ENCODE measurements around the gene ADAM23. TPM values are rescaled to one million over a fixed set of nuclear protein-coding genes. Genes with fewer than 3 reads are reported as not detected.

ADAM23 gene
- total RNA-seq, 1 donor from 2014 or later: 0.16 TPM

DNA sequence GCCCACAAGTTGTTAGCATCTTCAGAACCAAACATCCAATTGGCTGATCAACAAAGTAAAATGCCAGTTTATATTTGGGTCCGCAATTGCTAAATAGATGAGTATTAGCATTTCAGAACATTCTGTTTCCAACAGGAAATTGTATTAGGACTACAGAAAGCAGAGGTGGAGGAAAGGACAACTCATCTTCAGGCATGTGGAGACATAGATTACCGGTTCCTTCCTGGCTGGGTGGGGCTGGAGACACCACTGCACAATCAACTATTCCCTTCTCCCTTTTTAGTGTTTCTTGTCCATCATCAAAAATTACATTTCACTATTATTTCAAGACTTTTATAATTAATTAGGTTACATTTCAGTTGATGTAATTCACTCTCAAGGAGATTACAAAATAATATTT, 83.8 kb downstream of the ADAM23 start:
- H3K9me3 Mint-ChIP-seq: no peaks in the 10 kb centered on the region
- no peak for DNase-seq (ENCODE audit: low spot score)
- intact Hi-C loops (cut with micrococcal nuclease): no loop called here
- no peak overlapping the region for H3K27ac Mint-ChIP-seq
- H3K4me3 Mint-ChIP-seq: no peak overlapping the region
- peaks cover 21% of the 10 kb centered on the region for H3K4me1 Mint-ChIP-seq (ENCODE audit: low read depth)
- peaks cover 34% of the 10 kb centered on the region for H3K27me3 Mint-ChIP-seq (ENCODE audit: insufficient read depth)
- H3K36me3 Mint-ChIP-seq (ENCODE audit: low read depth): no peaks in the 10 kb centered on the region

DNA sequence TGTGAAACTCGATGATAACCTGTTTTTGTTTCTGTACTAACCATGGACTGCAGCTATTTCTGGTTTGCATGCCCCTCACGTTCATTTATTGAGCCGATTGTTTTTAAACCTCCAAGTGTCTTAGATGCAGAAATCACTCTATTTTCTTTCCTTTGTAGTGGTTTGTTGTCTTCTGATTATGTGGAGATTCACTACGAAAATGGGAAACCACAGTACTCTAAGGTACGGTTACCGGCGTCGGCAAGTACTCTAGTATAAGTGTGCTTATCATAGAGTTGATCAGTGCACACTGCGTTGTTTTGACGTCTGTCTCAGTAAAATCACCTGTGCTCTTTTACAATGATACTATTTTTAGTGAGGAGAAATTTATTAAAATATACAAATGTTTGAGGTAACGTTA, 87.4 kb downstream of the ADAM23 start:
- peak; percentile 20 for DNase-seq (ENCODE audit: low spot score)
- intact Hi-C loops (cut with micrococcal nuclease): no loop called here
- no peak overlapping the region for H3K27ac Mint-ChIP-seq

DNA sequence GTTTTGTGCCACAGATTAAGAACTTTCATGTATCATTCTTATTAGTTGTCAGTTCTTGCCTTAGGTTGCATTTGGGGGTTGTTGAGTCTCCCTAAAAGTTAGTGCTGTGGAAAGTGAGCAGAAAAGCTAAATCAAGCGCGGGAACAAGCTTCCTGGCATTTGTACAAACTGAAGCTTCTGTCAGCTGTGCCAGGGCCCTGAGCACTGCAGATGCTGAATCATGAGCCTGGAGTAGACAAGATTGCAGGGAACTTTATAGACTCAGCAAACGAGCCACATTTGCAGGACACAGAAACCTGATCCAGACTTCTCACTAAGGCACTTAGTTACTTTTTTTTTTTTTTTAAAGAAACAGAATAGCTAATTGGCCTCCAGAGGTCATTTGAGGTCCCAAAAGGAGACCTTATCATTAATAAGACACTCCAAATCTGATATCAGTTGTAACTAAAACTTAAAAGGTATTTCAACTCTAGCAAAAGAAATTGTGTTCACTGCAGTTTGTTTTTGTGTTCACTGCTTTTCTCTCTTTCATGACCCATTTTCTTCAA, 88.7 kb downstream of the ADAM23 start:
- Mint-ChIP-seq H3K27ac (no peak overlapping the region), H3K36me3 (ENCODE audit: low read depth) (no peaks in the 10 kb centered on the region), H3K4me3 (no peak overlapping the region), H3K9me3 (no peaks in the 10 kb centered on the region), H3K4me1 (ENCODE audit: low read depth) (peaks cover 18% of the 10 kb centered on the region), H3K27me3 (ENCODE audit: insufficient read depth) (peaks cover 48% of the 10 kb centered on the region)
- intact Hi-C loops (cut with micrococcal nuclease): no loop called here
- no peak for DNase-seq (ENCODE audit: low spot score)

More for the DNA sequence above, 87.4 kb downstream of the ADAM23 start:
- H3K27me3 Mint-ChIP-seq (ENCODE audit: insufficient read depth): peaks cover 45% of the 10 kb centered on the region
- H3K9me3 Mint-ChIP-seq: no peaks in the 10 kb centered on the region
- no peaks in the 10 kb centered on the region for H3K36me3 Mint-ChIP-seq (ENCODE audit: low read depth)
- peaks cover 15% of the 10 kb centered on the region for H3K4me1 Mint-ChIP-seq (ENCODE audit: low read depth)
- peak overlapping the region; percentile 54 for H3K4me3 Mint-ChIP-seq

DNA sequence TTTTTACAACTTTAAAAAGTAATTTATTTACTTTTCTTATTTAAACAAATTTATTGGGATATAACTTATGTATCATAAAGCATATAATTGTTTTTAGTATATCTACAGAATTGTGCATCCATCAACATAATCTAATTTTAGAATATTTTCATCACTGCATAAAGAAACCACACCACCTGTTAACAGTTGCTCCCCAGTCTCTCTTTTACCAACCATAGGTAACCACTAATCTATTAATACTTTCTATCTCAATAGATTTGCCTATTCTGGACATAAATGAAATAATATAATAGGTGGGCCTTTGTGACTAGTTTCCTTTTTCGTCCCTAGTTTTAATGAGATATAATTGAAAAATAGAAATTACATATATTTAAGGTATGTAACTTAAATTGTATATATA, 90.6 kb downstream of the ADAM23 start:
- H3K36me3 Mint-ChIP-seq (ENCODE audit: low read depth): no peaks in the 10 kb centered on the region
- intact Hi-C loops (cut with micrococcal nuclease): no loop called here
- H3K9me3 Mint-ChIP-seq: no peaks in the 10 kb centered on the region
- H3K27me3 Mint-ChIP-seq (ENCODE audit: insufficient read depth): peaks cover 40% of the 10 kb centered on the region
- no peak for DNase-seq (ENCODE audit: low spot score)
- H3K4me1 Mint-ChIP-seq (ENCODE audit: low read depth): peaks cover 20% of the 10 kb centered on the region
- no peak overlapping the region for H3K27ac Mint-ChIP-seq
- no peak overlapping the region for H3K4me3 Mint-ChIP-seq

DNA sequence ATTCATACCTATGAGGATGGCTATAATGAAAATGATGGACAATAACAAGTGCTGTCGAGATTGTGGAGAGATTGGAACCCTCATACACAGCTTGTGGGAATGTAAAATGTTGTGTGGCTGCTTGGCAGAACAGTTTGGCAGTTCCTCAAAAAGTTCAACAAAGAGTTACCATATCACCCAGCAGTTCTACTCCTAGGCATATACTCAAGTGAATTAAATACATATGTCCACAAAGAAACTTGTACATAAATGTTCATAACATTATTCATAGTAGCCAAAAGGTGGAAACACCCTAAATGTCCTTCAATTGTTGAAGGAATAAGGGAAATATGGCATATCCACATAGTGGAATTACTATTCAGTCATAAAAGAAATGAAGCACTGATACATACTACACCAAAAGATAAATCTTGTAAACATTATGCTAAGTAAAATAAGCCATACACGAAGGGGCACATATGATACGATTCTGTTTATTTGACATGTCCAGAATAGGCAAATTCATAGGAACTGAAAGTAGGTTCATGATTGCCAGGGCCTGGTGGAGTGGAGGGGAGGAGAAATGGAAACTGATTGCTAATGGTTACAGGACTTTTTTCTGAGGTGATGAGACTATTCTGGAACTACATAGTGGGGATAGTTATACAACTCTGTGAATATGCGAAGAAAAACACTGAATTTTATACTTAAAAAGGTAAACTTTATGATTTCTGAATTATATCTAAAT, 92.1 kb downstream of the ADAM23 start:
- Mint-ChIP-seq H3K9me3 (no peaks in the 10 kb centered on the region), H3K4me3 (no peak overlapping the region), H3K27ac (no peak overlapping the region), H3K27me3 (ENCODE audit: insufficient read depth) (peaks cover 36% of the 10 kb centered on the region), H3K36me3 (ENCODE audit: low read depth) (no peaks in the 10 kb centered on the region), H3K4me1 (ENCODE audit: low read depth) (peaks cover 17% of the 10 kb centered on the region)
- no peak for DNase-seq (ENCODE audit: low spot score)
- intact Hi-C loops (cut with micrococcal nuclease): no loop called here

DNA sequence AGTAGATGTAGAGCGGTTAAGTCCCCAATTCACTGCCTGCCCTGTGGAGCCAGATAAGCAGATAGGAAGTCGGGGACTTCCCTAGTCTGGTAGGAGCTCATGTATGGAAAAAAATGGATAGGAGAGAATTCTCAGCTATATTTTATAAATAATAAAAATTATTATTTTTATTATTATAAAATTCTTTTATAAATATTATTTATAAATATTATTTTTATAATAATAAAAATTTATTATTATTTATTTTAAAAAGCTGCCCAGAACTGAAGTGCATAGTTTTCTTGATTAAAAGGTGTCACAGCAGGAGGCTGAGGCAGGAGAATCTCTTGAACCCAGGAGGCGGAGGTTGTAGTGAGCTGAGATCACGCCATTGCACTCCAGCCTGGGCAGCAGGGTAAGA, 97.4 kb downstream of the ADAM23 start:
- DNase-seq (ENCODE audit: low spot score): no peak
- intact Hi-C loops (cut with micrococcal nuclease): no loop called here
- Mint-ChIP-seq H3K27me3 (ENCODE audit: insufficient read depth) (peaks cover 10% of the 10 kb centered on the region), H3K4me3 (no peak overlapping the region), H3K4me1 (ENCODE audit: low read depth) (peaks cover 11% of the 10 kb centered on the region), H3K36me3 (ENCODE audit: low read depth) (no peaks in the 10 kb centered on the region), H3K9me3 (no peaks in the 10 kb centered on the region), H3K27ac (no peak overlapping the region)

DNA sequence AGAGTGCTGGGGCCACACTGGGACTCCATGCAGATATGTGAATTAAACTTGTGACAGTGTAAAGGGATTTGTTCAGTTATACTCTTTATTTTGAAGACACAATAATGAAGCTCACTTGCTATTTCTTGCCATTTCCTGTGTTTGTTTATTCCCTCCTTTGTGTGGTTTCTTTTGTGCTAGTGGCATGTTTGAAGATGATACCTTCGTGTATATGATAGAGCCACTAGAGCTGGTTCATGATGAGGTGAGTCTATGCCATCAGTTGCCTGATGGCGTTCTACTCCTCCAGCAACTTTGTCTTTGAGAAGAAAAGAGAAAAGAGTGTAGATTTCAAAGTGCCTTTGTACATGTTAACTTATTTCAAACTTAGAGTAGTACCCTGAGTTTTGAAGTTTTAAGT, 99.7 kb downstream of the ADAM23 start:
- no peak overlapping the region for H3K4me3 Mint-ChIP-seq

DNA sequence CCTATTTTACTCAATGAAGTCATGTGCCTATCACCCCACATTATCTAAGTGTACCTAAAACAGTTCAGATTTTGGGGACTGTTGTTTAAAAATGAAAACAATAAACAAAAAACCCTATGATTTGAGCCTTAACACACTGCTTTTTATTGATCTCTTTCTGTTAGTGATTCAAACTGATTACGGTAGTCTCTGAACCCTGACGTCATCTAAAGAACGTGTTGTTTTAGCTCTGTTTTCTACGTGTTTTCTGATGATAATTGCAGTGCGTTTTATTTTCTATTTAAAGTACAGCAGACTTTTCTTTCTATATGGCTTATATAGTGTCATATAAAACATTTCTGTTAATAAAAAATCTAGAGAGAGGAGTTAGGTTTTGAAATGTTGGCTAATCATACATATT, 105.1 kb downstream of the ADAM23 start:
- Mint-ChIP-seq H3K27me3 (ENCODE audit: insufficient read depth) (peaks cover 9% of the 10 kb centered on the region), H3K4me1 (ENCODE audit: low read depth) (no peaks in the 10 kb centered on the region), H3K9me3 (no peaks in the 10 kb centered on the region), H3K27ac (no peak overlapping the region), H3K36me3 (ENCODE audit: low read depth) (no peaks in the 10 kb centered on the region), H3K4me3 (no peak overlapping the region)
- DNase-seq (ENCODE audit: low spot score): no peak
- intact Hi-C loops (cut with micrococcal nuclease): no loop called here

More for the DNA sequence above, 99.7 kb downstream of the ADAM23 start:
- peaks cover 6% of the 10 kb centered on the region for H3K27me3 Mint-ChIP-seq (ENCODE audit: insufficient read depth)
- no peak overlapping the region for H3K27ac Mint-ChIP-seq
- no peaks in the 10 kb centered on the region for H3K9me3 Mint-ChIP-seq
- H3K36me3 Mint-ChIP-seq (ENCODE audit: low read depth): no peaks in the 10 kb centered on the region
- no peak for DNase-seq (ENCODE audit: low spot score)
- H3K4me1 Mint-ChIP-seq (ENCODE audit: low read depth): peaks cover 6% of the 10 kb centered on the region
- intact Hi-C loops (cut with micrococcal nuclease): no loop called here

DNA sequence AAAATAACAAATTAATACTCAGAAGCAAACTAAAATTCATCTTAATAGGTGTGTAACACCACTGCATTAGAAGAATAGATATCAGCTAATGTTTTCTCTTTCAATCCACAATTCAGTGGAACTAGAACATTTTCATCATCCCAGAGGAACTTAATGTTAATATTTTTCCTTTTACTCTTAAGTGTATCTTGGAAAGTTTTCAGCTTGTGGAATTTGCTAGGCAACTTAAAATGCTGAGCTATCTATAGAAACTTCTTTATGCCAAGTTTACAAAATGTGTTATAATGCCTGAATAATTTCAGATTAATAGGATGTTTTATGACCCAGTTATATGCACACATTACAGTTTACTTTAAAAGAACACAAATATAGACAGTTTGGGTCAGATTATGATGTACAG, 112.4 kb downstream of the ADAM23 start:
- peaks cover 11% of the 10 kb centered on the region for H3K4me1 Mint-ChIP-seq (ENCODE audit: low read depth)
- H3K4me3 Mint-ChIP-seq: no peak overlapping the region
- intact Hi-C loops (cut with micrococcal nuclease): loop anchor here (1.0 to 5.0 kb wide), 3 partner anchors 38 to 920 kb away; no protein-coding TSS in a partner anchor
- H3K36me3 Mint-ChIP-seq (ENCODE audit: low read depth): no peaks in the 10 kb centered on the region
- no peaks in the 10 kb centered on the region for H3K9me3 Mint-ChIP-seq
- no peak overlapping the region for H3K27ac Mint-ChIP-seq
- DNase-seq (ENCODE audit: low spot score): no peak
- H3K27me3 Mint-ChIP-seq (ENCODE audit: insufficient read depth): peaks cover 27% of the 10 kb centered on the region

DNA sequence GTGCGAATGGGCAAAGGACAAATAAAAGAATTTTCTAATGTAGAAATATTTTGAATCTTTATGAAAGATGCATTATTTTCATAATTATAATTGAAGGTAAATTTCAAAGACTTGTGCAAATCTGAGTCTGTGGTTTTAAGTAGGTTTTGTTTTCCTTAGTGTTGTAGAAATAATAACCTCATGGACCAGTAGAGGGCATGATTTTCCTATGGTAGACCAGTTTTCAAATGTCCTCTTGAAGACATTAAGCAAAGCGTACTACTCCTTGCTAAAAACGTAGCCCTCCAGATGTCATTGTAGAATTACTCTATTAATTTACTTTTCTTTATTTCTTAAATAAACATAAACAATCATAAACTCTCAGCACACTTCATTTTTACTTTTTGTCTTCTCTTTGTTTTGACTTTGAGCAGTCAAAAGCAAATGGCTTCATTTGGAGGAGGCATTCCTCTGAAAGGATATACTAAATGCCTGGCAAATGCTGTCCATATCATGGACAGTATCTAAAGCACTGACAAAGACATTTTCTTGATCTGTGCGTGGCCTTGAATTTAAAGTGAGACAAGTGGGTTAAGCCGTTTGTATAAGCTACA, 113.1 kb downstream of the ADAM23 start:
- Mint-ChIP-seq H3K36me3 (ENCODE audit: low read depth) (no peaks in the 10 kb centered on the region), H3K27ac (no peak overlapping the region), H3K27me3 (ENCODE audit: insufficient read depth) (peaks cover 26% of the 10 kb centered on the region), H3K9me3 (no peaks in the 10 kb centered on the region), H3K4me3 (no peak overlapping the region), H3K4me1 (ENCODE audit: low read depth) (peaks cover 11% of the 10 kb centered on the region)
- intact Hi-C loops (cut with micrococcal nuclease): loop anchor here (1.0 to 5.0 kb wide), 3 partner anchors 39 to 919 kb away; no protein-coding TSS in a partner anchor
- DNase-seq (ENCODE audit: low spot score): no peak

DNA sequence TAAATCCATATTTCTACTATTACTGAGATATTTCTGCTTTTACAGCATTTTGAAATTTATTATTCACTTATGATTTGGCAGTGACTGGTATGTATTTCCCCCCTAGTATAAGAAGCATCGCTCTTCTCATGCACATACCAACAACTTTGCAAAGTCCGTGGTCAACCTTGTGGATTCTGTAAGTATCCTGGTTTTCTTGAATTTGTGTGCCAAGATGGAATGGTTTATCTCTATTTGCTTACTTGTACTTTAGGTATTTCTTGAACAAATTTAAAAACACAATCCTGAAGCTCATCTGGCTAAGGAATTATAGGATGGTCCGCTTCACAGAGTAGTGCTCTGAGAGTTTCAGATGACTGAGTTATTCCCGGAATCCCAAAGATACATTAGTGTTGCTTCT, 114.0 kb downstream of the ADAM23 start:
- intact Hi-C loops (cut with micrococcal nuclease): loop anchor here (5.0 kb wide), 1 partner anchor 40 kb away; no protein-coding TSS in a partner anchor
- peaks cover 26% of the 10 kb centered on the region for H3K27me3 Mint-ChIP-seq (ENCODE audit: insufficient read depth)
- H3K4me3 Mint-ChIP-seq: no peak overlapping the region
- no peaks in the 10 kb centered on the region for H3K36me3 Mint-ChIP-seq (ENCODE audit: low read depth)
- no peak overlapping the region for H3K27ac Mint-ChIP-seq
- H3K4me1 Mint-ChIP-seq (ENCODE audit: low read depth): peaks cover 11% of the 10 kb centered on the region
- DNase-seq (ENCODE audit: low spot score): no peak
- no peaks in the 10 kb centered on the region for H3K9me3 Mint-ChIP-seq

DNA sequence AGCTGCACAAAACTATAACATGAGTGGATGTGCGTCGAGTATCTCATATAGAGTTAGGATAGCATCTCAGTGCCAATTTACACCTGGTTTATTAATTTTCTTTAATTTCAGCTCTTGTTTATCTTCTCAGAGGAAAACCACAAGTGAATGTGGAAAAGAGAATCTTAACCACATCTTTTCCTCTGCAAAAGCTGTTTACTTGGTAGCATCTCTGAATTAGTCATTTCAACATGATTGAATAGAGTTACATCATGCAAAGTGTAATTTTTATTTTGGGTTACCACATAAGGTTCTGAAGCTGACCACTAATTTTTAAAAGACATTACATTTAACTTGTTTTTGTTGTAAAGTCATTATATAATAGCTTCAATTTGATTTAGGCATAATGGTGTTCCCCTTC, 115.2 kb downstream of the ADAM23 start:
- Mint-ChIP-seq H3K27ac (no peak overlapping the region), H3K9me3 (no peaks in the 10 kb centered on the region), H3K27me3 (ENCODE audit: insufficient read depth) (peaks cover 26% of the 10 kb centered on the region), H3K4me3 (no peak overlapping the region), H3K4me1 (ENCODE audit: low read depth) (peaks cover 11% of the 10 kb centered on the region), H3K36me3 (ENCODE audit: low read depth) (no peaks in the 10 kb centered on the region)
- DNase-seq (ENCODE audit: low spot score): no peak
- intact Hi-C loops (cut with micrococcal nuclease): loop anchor here (5.0 kb wide), 1 partner anchor 41 kb away; no protein-coding TSS in a partner anchor

DNA sequence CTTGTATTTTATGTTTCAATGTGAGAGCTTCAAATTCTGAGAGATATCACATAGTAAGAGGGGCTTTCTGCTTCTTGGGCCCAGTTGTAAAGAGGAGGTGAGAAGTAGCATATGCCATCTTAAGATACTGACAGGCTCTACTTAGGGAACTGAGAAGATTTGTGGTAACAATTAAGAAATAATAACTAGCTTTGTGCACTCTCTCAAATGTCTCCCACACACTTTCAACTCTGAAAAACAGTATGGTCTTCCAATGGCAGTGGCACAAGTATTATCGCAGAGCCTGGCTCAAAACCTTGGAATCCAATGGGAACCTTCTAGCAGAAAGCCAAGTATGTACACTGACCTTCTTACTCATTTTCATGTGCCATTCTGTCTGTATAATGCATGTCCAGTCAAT, 118.6 kb downstream of the ADAM23 start:
- Mint-ChIP-seq H3K4me1 (ENCODE audit: low read depth) (peaks cover 11% of the 10 kb centered on the region), H3K36me3 (ENCODE audit: low read depth) (no peaks in the 10 kb centered on the region), H3K27me3 (ENCODE audit: insufficient read depth) (peaks cover 21% of the 10 kb centered on the region), H3K27ac (no peak overlapping the region), H3K9me3 (no peaks in the 10 kb centered on the region), H3K4me3 (no peak overlapping the region)
- intact Hi-C loops (cut with micrococcal nuclease): no loop called here
- no peak for DNase-seq (ENCODE audit: low spot score)
